K562 (cell line): ENCODE results near the gene MATR3. TPM values are rescaled to one million over a fixed set of nuclear protein-coding genes. Genes with fewer than 3 reads are reported as not detected.

Experiments used
- ARID3A ChIP-seq: IDR thresholded peaks from 2 replicates; pipeline ENCODE4 v1.6.1; 2012; ENCODE audit warnings: low read depth, low read length, improper control_type of control experiment, borderline replicate concordance
- BCOR ChIP-seq: fragments of 450-650 bp; IDR thresholded peaks from 2 replicates; pipeline ENCODE4 v1.6.1; 2016
- BDP1 ChIP-seq: IDR thresholded peaks from 3 replicates; pipeline ENCODE4 v1.6.1; 2011; ENCODE audit not compliant: insufficient read length, insufficient read depth
- CBX2 ChIP-seq: fragments of 200-600 bp; sonication (generic); IDR thresholded peaks from one replicate; pipeline ENCODE4 v1.6.1; 2012; ENCODE audit warnings: mild to moderate bottlenecking, low read length, inconsistent platforms; ENCODE audit not compliant: insufficient read depth, poor library complexity, severe bottlenecking
- CTCF ChIP-seq, 3 experiments: IDR thresholded peaks in 2 of 3; conservative IDR thresholded peaks in 1 of 3; 2 replicates each; pipeline ENCODE4 v1.5.1; 2011 to 2012; ENCODE audit warnings: low read length in 3 of 3, mild to moderate bottlenecking in 3 of 3, control low read depth in 2 of 3, improper control_type of control experiment in 1 of 3, inconsistent platforms in 1 of 3, low read depth in 1 of 3, mixed read lengths in 1 of 3, moderate library complexity in 1 of 3; ENCODE audit not compliant: insufficient read depth in 2 of 3
- CTCFL ChIP-seq: IDR thresholded peaks from 2 replicates; pipeline ENCODE4 v1.6.1; 2011; ENCODE audit warnings: borderline replicate concordance, low read depth, mild to moderate bottlenecking, moderate library complexity, low read length; ENCODE audit not compliant: insufficient read depth, poor library complexity, severe bottlenecking
- DPF2 ChIP-seq: fragments of 450-650 bp; IDR thresholded peaks from 2 replicates; pipeline ENCODE4 v1.6.1; 2016
- EP300 ChIP-seq: IDR thresholded peaks from 2 replicates; pipeline ENCODE4 v1.6.1; 2012; ENCODE audit warnings: low read length, improper control_type of control experiment
- ETS2 ChIP-seq: IDR thresholded peaks from 2 replicates; pipeline ENCODE4 v1.6.1; 2016; ENCODE audit warnings: borderline replicate concordance, missing genetic modification characterization, mild to moderate bottlenecking, moderate library complexity, missing compliant biosample characterization; ENCODE audit not compliant: poor library complexity, severe bottlenecking
- HEY1 ChIP-seq: fragments of 250-450 bp; sonication (Bioruptor Pico); IDR thresholded peaks from 2 replicates; pipeline ENCODE4 v1.5.0; 2020; ENCODE audit warnings: mild to moderate bottlenecking, moderate library complexity, borderline replicate concordance
- JUN ChIP-seq, 2 experiments: sonication (generic) in 1 of 2; formaldehyde crosslinking in 1 of 2; IDR thresholded peaks; 2 replicates each; pipeline versions ENCODE4 v1.6.1 to v1.8.0; 2012 to 2022; ENCODE audit warnings: borderline replicate concordance in 2 of 2, mild to moderate bottlenecking in 2 of 2, improper control_type of control experiment in 1 of 2, low read depth in 1 of 2, low read length in 1 of 2, missing genetic modification reagents in 1 of 2
- RCOR1 ChIP-seq, 2 experiments: IDR thresholded peaks; 2 replicates each; pipeline ENCODE4 v1.6.1; 2012; ENCODE audit warnings: low read depth in 2 of 2, low read length in 2 of 2, borderline replicate concordance in 1 of 2, improper control_type of control experiment in 1 of 2
- TBL1XR1 ChIP-seq, 2 experiments: IDR thresholded peaks; 2 replicates each; pipeline ENCODE4 v1.6.1; 2012; ENCODE audit warnings: improper control_type of control experiment in 2 of 2, low read length in 2 of 2, mild to moderate bottlenecking in 1 of 2
- TEAD4 ChIP-seq, 2 experiments: sonication (generic) in 1 of 2; formaldehyde crosslinking in 1 of 2; IDR thresholded peaks; 2 replicates each; pipeline versions ENCODE4 v1.6.1 to v1.8.0; 2012 to 2022; ENCODE audit warnings: borderline replicate concordance in 1 of 2, inconsistent platforms in 1 of 2, low read length in 1 of 2, mild to moderate bottlenecking in 1 of 2, missing genetic modification reagents in 1 of 2
- THRAP3 ChIP-seq: fragments of 450-650 bp; IDR thresholded peaks from 2 replicates; pipeline ENCODE4 v1.6.1; 2016; ENCODE audit warnings: mild to moderate bottlenecking, inconsistent platforms, borderline replicate concordance
- VEZF1 ChIP-seq: fragments of 200-800 bp; sonication (Bioruptor generic); IDR thresholded peaks from 2 replicates; pipeline ENCODE4 v1.6.1; 2017; ENCODE audit warnings: missing genetic modification characterization, missing compliant biosample characterization
- ZNF274 ChIP-seq: IDR thresholded peaks from 2 replicates; pipeline ENCODE4 v1.6.1; 2011; ENCODE audit warnings: low read depth, mild to moderate bottlenecking, low read length, moderate library complexity, borderline replicate concordance
- polyA plus RNA-seq, 8 experiments: library from polyadenylated mRNA; depleted of rRNA in 4 of 8; stranded (reverse) in 5 of 8; unstranded in 3 of 8; fragments of >200 nt; fragmentation: Nextera tagmentation in 2 of 8; fragmentation: Illumina TruSeq in 1 of 8; extraction: Ambion mirVana in 2 of 8; extraction: Trizol in 1 of 8; gene quantifications; 2 replicates each; pipeline versions ENCODE4 v1.2.1 to v1.2.3, GENCODE V29; 2011 to 2014; ENCODE audit warnings: inconsistent platforms in 1 of 8, missing spikeins in 1 of 8
- total RNA-seq, 7 experiments: library from RNA; depleted of rRNA in 6 of 7; stranded (reverse); fragments of >200 nt in 6 of 7; fragmentation: Illumina TruSeq in 2 of 7; extraction: Trizol in 2 of 7; gene quantifications; 2 replicates each; pipeline versions ENCODE4 v1.2.1 to v1.2.3, GENCODE V29; 2011 to 2021; ENCODE audit warnings: low replicate concordance in 1 of 7

MATR3 gene
- total and polyA plus RNA-seq, 9 of the 15 experiments (the other 6 are each of a cell fraction or from before 2014, with no cell fraction given), result 150 to 425 (median 263) TPM

- TF ChIP-seq TEAD4 (IDR thresholded peaks at IDR 0.05; ENCODE audit: low read length) (no peak), TEAD4 (CRISPR knock-in tag; IDR thresholded peaks at IDR 0.05; ENCODE audit: borderline replicate concordance) (no peak), RCOR1 (IDR thresholded peaks at IDR 0.05; ENCODE audit: borderline replicate concordance in 1 of 2, low read depth in 2 of 2, low read length in 2 of 2) (peak in 1 of 2 experiments; percentile 70; a peak in 2 of 4 replicates), JUN (IDR thresholded peaks at IDR 0.05; ENCODE audit: borderline replicate concordance, low read depth, low read length) (no peak), JUN (CRISPR knock-in tag; IDR thresholded peaks at IDR 0.05; ENCODE audit: borderline replicate concordance) (no peak), TBL1XR1 (IDR thresholded peaks at IDR 0.05; ENCODE audit: low read length in 2 of 2) (no peak), BCOR (peak; percentile 76; the same call in 1 of the 2 replicates), VEZF1 (no peak), THRAP3 (no peak), CTCFL (peak; percentile 53), ZNF274 (no peak), DPF2 (no peak), ARID3A (no peak), CTCF (IDR thresholded peaks at IDR 0.05 in 2 of 3, conservative IDR thresholded peaks at IDR 0.05 in 1 of 3; ENCODE audit: insufficient read depth in 2 of 3, low read depth in 1 of 3, low read length in 3 of 3) (peak; percentile 47 to 63 (median 61)), CBX2 (no peak), HEY1 (no peak), ETS2 (tag) (no peak), EP300 (no peak), BDP1 (no peak)
These were observed 42.3 kb upstream of the MATR3 start (continued) for GRCh38 chr5:139251281-139251687.
